Endothelial cell of umbilical vein (primary cell): ENCODE results near the gene AQP2. TPM values are rescaled to one million over a fixed set of nuclear protein-coding genes. Genes with fewer than 3 reads are reported as not detected.

Source experiments
- BruUV-seq: library from RNA; stranded (reverse); fragments of 400-500 nt; replicated peaks from 2 replicates; lab custom pipeline; 2021; lab: Mats Ljungman, UMichigan
- CTCF ChIA-PET: fragments of 300-600, 350-600 bp; sonication (Branson Sonifier 250); formaldehyde crosslinking; loops from one replicate; lab custom pipeline; 2021; ENCODE audit warnings: antibody characterized with exemption, inconsistent platforms; lab: Charles Lee
- POLR2A ChIA-PET: fragments of 300-600, 350-600 bp; sonication (Branson Sonifier 250); formaldehyde crosslinking; loops from one replicate; lab custom pipeline; 2021; ENCODE audit warnings: antibody characterized with exemption, inconsistent platforms; lab: Charles Lee
- DNase-seq: peaks from one replicate; pipeline ENCODE4 v3.0.0-alpha.2; 2011; ENCODE audit warnings: low read depth, low spot score
- FAIRE-seq: peaks from 2 replicates; lab custom pipeline; 2011; peaks lifted over from hg19 to GRCh38; lab: Jason Lieb, UNC
- H2AFZ ChIP-seq: 2 replicates; pipeline ENCODE4 v1.6.0; 2012; ENCODE audit warnings: low read depth, low read length, control low read depth, inconsistent platforms
- H3K27ac ChIP-seq: 2 replicates; pipeline ENCODE4 v1.5.1; 2011; ENCODE audit warnings: low read depth, mild to moderate bottlenecking, control low read depth, low read length, moderate library complexity; ENCODE audit not compliant: insufficient read depth
- H3K27me3 ChIP-seq, 2 experiments: 2 replicates each; pipeline versions ENCODE4 v1.6.0 to v1.6.1; 2011; ENCODE audit warnings: low read length in 2 of 2, mixed read lengths in 1 of 2; ENCODE audit not compliant: control insufficient read depth in 2 of 2, insufficient read depth in 2 of 2
- H3K36me3 ChIP-seq, 2 experiments: 2 replicates in 1 of 2; 3 replicates in 1 of 2; pipeline ENCODE4 v1.5.1; 2011; ENCODE audit warnings: low read length in 2 of 2, mild to moderate bottlenecking in 1 of 2, moderate library complexity in 1 of 2; ENCODE audit not compliant: control insufficient read depth in 2 of 2, insufficient read depth in 2 of 2; ENCODE audit errors: extremely low read depth in 1 of 2
- H3K4me1 ChIP-seq: 3 replicates; pipeline ENCODE4 v1.5.1; 2011; ENCODE audit warnings: mild to moderate bottlenecking, low read length; ENCODE audit not compliant: control insufficient read depth, insufficient read depth; ENCODE audit errors: extremely low read depth
- H3K4me2 ChIP-seq: 2 replicates; pipeline ENCODE4 v1.6.1; 2011; ENCODE audit warnings: low read length, control low read depth, mixed read lengths; ENCODE audit not compliant: insufficient read depth
- H3K4me3 ChIP-seq, 3 experiments: fragments of 200-600 bp in 1 of 3; sonication (generic), shearing (Covaris generic) in 1 of 3; replicated peaks in 1 of 3; 2 replicates each; pipeline ENCODE4 v1.5.1; 2011 to 2016; ENCODE audit warnings: control low read depth in 3 of 3, low read length in 3 of 3, mild to moderate bottlenecking in 2 of 3, inconsistent platforms in 1 of 3, low read depth in 1 of 3, moderate library complexity in 1 of 3; ENCODE audit not compliant: insufficient read depth in 1 of 3
- H3K79me2 ChIP-seq: 2 replicates; pipeline ENCODE4 v1.6.0; 2012; ENCODE audit warnings: low read length, inconsistent platforms; ENCODE audit not compliant: control insufficient read depth, insufficient read depth
- H3K9ac ChIP-seq: replicated peaks from 2 replicates; pipeline ENCODE3; 2011; ENCODE audit warnings: low read length, control low read depth; ENCODE audit not compliant: insufficient read depth; ENCODE audit errors: extremely low read depth
- H3K9me1 ChIP-seq: replicated peaks from 3 replicates; pipeline ENCODE4 v1.6.0; 2011; ENCODE audit warnings: mild to moderate bottlenecking, low read length; ENCODE audit not compliant: control insufficient read depth, insufficient read depth; ENCODE audit errors: extremely low read depth
- H3K9me3 ChIP-seq: replicated peaks from 2 replicates; pipeline ENCODE4 v1.5.1; 2012; ENCODE audit warnings: low read length, inconsistent platforms; ENCODE audit not compliant: control insufficient read depth, insufficient read depth
- H4K20me1 ChIP-seq: replicated peaks from 2 replicates; pipeline ENCODE3; 2011; ENCODE audit warnings: mild to moderate bottlenecking, low read length; ENCODE audit not compliant: control insufficient read depth, insufficient read depth; ENCODE audit errors: extremely low read depth
- EZH2 ChIP-seq: IDR thresholded peaks from 2 replicates; pipeline ENCODE4 v1.6.1; 2012; ENCODE audit warnings: borderline replicate concordance, low read depth, mild to moderate bottlenecking, moderate library complexity, low read length, inconsistent platforms; ENCODE audit not compliant: severe bottlenecking
- FOS ChIP-seq: IDR thresholded peaks from 2 replicates; pipeline ENCODE4 v1.6.1; 2011; ENCODE audit warnings: mild to moderate bottlenecking, low read length, moderate library complexity, borderline replicate concordance; ENCODE audit not compliant: insufficient read depth
- GATA2 ChIP-seq: IDR thresholded peaks from 2 replicates; pipeline ENCODE4 v1.7.0; 2011; ENCODE audit warnings: low read depth, mild to moderate bottlenecking, moderate library complexity, mixed read lengths, low read length; ENCODE audit not compliant: insufficient read length, insufficient read depth
- JUN ChIP-seq: IDR thresholded peaks from 2 replicates; pipeline ENCODE4 v1.6.1; 2011; ENCODE audit warnings: borderline replicate concordance, low read depth; ENCODE audit not compliant: insufficient read length, insufficient read depth
- MYC ChIP-seq: IDR thresholded peaks from one replicate; pipeline ENCODE4 v1.6.1; 2011; ENCODE audit warnings: mild to moderate bottlenecking, low read depth, low read length
- POLR2A ChIP-seq: IDR thresholded peaks from 2 replicates; pipeline ENCODE4 v1.6.1; 2012; ENCODE audit warnings: low read depth, mild to moderate bottlenecking, control low read depth, low read length
- POLR2AphosphoS5 ChIP-seq: IDR thresholded peaks from 2 replicates; pipeline ENCODE4 v1.6.1; 2012; ENCODE audit warnings: low read depth, mild to moderate bottlenecking, control low read depth, low read length, moderate library complexity; ENCODE audit not compliant: insufficient read depth
- dilution Hi-C: fragments of 300-500 bp; cut with MboI; formaldehyde crosslinking; loops from one replicate; pipeline ENCODE4 v1.15.0; 2019; ENCODE audit warnings: low sequenced_read_pairs; ENCODE audit not compliant: extremely low pct_ligation_motif_present
- intact Hi-C: fragments of 100-400 bp; cut with micrococcal nuclease; formaldehyde crosslinking; loops from one replicate; pipeline ENCODE4 v1.10.0; 2022
- polyA plus RNA-seq, 4 experiments: library from polyadenylated mRNA; depleted of rRNA in 3 of 4; stranded (reverse) in 3 of 4; unstranded in 1 of 4; fragments of >200 nt; gene quantifications; 2 replicates each; pipeline versions ENCODE4 v1.2.1 to v1.2.3, GENCODE V29; 2011 to 2012; ENCODE audit warnings: missing spikeins in 1 of 4
- total RNA-seq: library from RNA; stranded (reverse); gene quantifications from 2 replicates; pipeline ENCODE4 v1.2.3, GENCODE V29; 2021
- TF ChIP-seq, protein P1 (sequence below), 2 donors: IDR thresholded peaks; 1 replicate in 1 of 2; 2 replicates in 1 of 2; pipeline ENCODE4 v1.5.1; 2011; ENCODE audit warnings: low read length in 2 of 2, mild to moderate bottlenecking in 2 of 2, moderate library complexity in 2 of 2, control low read depth in 1 of 2, inconsistent platforms in 1 of 2, low read depth in 1 of 2; ENCODE audit not compliant: insufficient read depth in 1 of 2; ENCODE audit errors: extremely low read depth in 1 of 2

The AQP2 gene
- total and polyA plus RNA-seq, 2 donors (not counting 3 experiments of a cell fraction or from before 2014, with no cell fraction given) = not detected

DNA sequence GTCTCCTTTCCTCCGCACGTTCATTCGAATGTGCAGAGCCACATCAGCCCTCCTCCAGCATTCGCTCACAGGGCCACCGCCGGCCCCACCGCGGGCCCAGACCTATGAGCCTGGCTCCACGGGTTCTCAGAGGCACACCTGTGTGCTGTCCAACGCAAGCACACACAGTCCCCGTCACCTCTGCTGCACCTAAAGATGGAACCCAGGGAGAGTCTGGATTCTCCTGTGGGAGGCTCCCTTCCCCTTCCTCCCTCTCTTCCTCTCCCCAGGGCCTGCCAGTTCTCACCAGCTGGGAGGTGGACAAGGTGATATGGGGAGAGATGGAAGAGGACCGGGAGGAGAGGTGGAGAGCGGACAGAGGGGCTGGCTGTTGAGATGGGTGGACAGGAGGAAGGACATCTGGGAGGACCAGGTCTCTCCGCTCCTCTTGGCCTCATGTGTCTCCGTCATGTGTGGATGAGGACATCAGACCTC, 17.3 kb downstream of the AQP2 start:
- intact Hi-C loops (loop anchor here (1.0 to 5.0 kb wide), 7 partner anchors 17 to 209 kb away; no protein-coding TSS in a partner anchor), dilution Hi-C loops (loop anchor here (25.0 kb wide), 1 partner anchor 94 kb away; the partner anchor contains the start of gene ASIC1)
- Histone ChIP-seq H4K20me1 (no peaks in the 10 kb centered on the region), H3K9me1 (no peaks in the 10 kb centered on the region), H2AFZ (no peak overlapping the region), H3K4me3 (no peak overlapping the region), H3K4me1 (peaks cover 8% of the 10 kb centered on the region), H3K27ac (no peak overlapping the region), H3K4me2 (no peak overlapping the region), H3K9me3 (no peaks in the 10 kb centered on the region), H3K36me3 (no peaks in the 10 kb centered on the region), H3K27me3 (peaks cover 16 to 18% of the 10 kb centered on the region in 2 experiments), H3K79me2 (no peaks in the 10 kb centered on the region), H3K9ac (no peak overlapping the region)
- ChIA-PET CTCF (interaction anchor here (1.0 to 11.4 kb wide), 44 partner anchors 8 to 339 kb away, joined by 3 to 317 read pairs (median 6); partner anchors contain the start of genes AQP2, ASIC1, COX14 and RACGAP1), POLR2A (no interaction called here)
- TF ChIP-seq EZH2 (no peak), POLR2A (no peak), FOS (no peak), JUN (no peak), GATA2 (no peak), POLR2AphosphoS5 (no peak), MYC (no peak)
- TF ChIP-seq, protein P1, sequence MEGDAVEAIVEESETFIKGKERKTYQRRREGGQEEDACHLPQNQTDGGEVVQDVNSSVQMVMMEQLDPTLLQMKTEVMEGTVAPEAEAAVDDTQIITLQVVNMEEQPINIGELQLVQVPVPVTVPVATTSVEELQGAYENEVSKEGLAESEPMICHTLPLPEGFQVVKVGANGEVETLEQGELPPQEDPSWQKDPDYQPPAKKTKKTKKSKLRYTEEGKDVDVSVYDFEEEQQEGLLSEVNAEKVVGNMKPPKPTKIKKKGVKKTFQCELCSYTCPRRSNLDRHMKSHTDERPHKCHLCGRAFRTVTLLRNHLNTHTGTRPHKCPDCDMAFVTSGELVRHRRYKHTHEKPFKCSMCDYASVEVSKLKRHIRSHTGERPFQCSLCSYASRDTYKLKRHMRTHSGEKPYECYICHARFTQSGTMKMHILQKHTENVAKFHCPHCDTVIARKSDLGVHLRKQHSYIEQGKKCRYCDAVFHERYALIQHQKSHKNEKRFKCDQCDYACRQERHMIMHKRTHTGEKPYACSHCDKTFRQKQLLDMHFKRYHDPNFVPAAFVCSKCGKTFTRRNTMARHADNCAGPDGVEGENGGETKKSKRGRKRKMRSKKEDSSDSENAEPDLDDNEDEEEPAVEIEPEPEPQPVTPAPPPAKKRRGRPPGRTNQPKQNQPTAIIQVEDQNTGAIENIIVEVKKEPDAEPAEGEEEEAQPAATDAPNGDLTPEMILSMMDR (IDR thresholded peaks at IDR 0.05; ENCODE audit: extremely low read depth in 1 of 2, insufficient read depth in 1 of 2, low read depth in 1 of 2, low read length in 2 of 2) = no peak
- no peak for FAIRE-seq
- DNase-seq = no peak
- no TSS peak for BruUV-seq
